ENCODE results near the gene LRP2. TPM values are rescaled to one million over a fixed set of nuclear protein-coding genes. Genes with fewer than 3 reads are reported as not detected.

The LRP2 gene
- 0.01 to 0.07 TPM (median 0.02 TPM) in 3 of 5 replicates, not detected in the others for total RNA-seq (2022; extraction: Qiagen RNA extraction)

DNA sequence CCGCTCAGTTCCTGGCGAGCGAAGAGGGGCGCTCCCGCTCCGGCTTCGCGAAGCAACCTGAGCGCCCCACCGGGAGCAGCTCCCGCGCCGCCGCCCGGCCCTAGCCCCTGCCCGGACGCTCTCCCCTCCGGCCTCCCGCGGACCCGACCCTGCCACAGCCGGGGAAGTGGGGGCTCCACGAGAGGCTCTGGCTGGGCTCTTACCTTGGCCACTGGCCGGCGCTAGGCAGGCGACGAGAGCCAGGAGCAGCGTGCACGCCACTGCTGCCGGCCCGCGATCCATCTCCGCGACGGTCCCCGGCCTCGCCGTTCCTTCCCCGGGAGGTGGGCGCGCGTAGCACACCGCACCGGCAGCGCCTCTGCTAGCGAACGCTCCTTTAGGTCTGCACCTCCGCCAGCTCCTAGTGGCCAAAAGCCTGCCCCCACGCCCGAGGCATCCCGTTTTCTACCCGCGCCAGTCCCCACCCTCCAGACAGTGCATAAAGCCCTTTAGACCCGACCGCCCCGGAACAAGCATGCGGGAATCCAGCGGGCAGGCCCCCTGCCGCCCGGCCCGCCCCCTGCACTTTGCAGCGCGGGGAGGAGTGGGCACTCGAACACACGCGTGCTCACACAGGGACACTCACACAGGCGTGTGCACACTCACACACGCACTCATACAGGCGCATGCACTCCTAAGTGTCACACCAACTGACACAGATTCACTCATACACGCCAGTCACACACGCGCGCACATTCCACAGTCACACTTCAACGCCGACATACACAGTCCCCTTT, at the start of gene LRP2:
Gene LRP2, minus strand, starts transcription at position 417 of the 776 bp plus-strand sequence. Its CDS starts 135 bp downstream, at position 282.

Other genes starting within 250 kb of the LRP2 start
- gene BBS5, start 117.0 kb upstream of the LRP2 start, total RNA-seq (2022; extraction: Qiagen RNA extraction) = 4.9 to 5.8 TPM (median 5.4 TPM) in 5 replicates
- 0.13 to 0.31 TPM (median 0.18 TPM) in 5 replicates for gene KLHL41, start 147.2 kb upstream of the LRP2 start, total RNA-seq (2022; extraction: Qiagen RNA extraction)
- 20.4 to 24.1 TPM (median 20.9 TPM) in 5 replicates for gene FASTKD1, start 211.3 kb upstream of the LRP2 start, total RNA-seq (2022; extraction: Qiagen RNA extraction)
- 29.2 to 54.8 TPM (median 37.4 TPM) in 5 replicates for gene PPIG, start 221.8 kb upstream of the LRP2 start, total RNA-seq (2022; extraction: Qiagen RNA extraction)

All from A549 treated with Hydrocortisone at 1 μM for 4 hours (cell line).